Measurements from ENCODE around the gene CHD5.

CHD5 gene

GRCh38 chr1:6103854-6104530, 76.1 kb downstream of the CHD5 start:
- no peak for DNase-seq (ENCODE audit: insufficient read length, low spot score)
- FAIRE-seq, result no peak
- TF ChIP-seq CTCF (IDR thresholded peaks at IDR 0.05; ENCODE audit: insufficient read depth, missing control alignments), result no peak

GRCh38 chr1:6103111-6103853, 76.8 kb downstream of the CHD5 start:
- no peak for DNase-seq (ENCODE audit: insufficient read length, low spot score)
- FAIRE-seq, result no peak
- TF ChIP-seq CTCF (IDR thresholded peaks at IDR 0.05; ENCODE audit: insufficient read depth, missing control alignments), result no peak

- no peak for FAIRE-seq
- TF ChIP-seq CTCF (IDR thresholded peaks at IDR 0.05; ENCODE audit: insufficient read depth, missing control alignments), result no peak
- no peak for DNase-seq (ENCODE audit: insufficient read length, low spot score)
Observed at GRCh38 chr1:6102532-6102845, 77.6 kb downstream of the CHD5 start.

DNA sequence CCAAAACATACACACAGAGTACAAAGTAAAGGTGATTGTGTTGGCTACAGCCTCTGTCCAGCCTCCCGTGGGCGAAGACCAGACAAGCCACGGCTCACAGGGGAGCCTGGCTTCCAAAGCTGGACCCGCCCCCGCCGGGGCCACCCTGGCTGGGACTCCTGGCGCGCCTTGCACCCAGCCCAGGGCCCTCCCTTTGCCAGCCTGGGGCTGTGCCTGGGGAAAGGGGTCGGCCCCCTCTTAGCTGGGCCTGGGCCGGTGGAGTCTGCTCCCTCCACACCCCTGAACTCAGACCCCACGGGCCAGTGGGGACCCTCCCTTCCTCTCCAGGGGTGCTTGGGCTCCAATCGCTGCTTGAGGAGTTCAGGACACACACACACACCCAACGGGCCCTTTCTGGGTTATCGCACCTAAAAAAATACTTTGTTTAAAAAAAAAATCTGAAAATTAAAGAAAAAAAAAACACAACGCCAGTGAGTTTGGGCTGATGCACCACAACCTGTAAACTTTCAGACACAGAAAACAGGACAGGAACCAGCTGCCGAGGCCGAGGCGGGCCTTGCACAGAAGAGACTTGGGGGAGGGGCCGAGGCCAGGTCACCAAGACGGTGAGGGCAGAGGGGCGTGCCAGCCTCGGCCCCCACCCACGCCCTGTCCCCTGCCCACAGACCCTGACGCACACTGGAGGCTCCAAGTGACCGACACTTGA, 78.1 kb downstream of the CHD5 start:
- FAIRE-seq, result no peak

DNA sequence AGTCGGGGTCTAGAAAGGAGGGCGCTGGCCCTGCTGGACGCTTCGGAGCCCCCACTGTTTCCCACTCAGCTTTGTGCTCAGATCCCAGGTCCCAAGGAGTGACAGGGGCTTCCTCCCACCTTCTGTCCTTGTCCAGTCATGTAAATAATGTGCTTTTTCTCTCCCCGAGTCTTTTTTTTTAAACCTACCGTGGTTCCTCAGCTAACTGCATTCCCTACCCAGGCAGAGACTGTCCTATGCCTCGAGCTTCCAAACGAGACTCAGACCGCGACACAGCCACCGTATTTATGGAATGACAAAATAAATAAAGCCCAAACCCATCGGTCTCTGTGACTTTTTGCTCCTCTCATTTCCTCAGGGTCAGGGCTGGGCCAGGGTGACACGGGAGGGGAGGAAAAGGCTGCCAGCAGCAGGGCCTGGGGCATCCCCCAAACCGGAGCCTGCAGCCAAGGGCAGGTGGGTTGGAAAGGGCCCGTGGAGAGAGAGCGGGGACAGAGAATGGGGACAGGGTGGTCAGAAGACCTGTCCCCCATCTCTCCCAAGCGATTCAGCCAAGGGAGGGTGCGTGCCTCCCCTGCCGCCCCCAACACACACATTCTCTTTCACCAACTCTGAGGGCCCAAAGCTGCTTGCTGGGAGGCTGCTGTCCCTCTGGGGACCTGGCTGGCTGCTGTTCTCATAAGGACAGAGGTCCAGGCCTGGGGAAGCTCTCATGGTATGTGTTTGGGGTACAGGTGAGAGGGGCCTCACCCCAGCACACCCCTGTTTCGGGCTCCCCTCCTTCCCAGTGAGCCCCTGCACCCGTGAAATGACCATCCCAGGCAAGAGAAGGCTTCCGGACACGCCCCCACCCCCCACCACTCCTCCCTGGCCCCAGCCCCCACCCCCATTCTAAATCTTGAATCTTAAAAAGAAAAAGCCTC, 79.0 kb downstream of the CHD5 start:
- no peak for TF ChIP-seq CTCF (IDR thresholded peaks at IDR 0.05; ENCODE audit: insufficient read depth, missing control alignments)
- DNase-seq (ENCODE audit: insufficient read length, low spot score) (no peak), FAIRE-seq (no peak)

More for the DNA sequence above, 78.1 kb downstream of the CHD5 start:
- no peak for DNase-seq (ENCODE audit: insufficient read length, low spot score)
- no peak for TF ChIP-seq CTCF (IDR thresholded peaks at IDR 0.05; ENCODE audit: insufficient read depth, missing control alignments)

DNA sequence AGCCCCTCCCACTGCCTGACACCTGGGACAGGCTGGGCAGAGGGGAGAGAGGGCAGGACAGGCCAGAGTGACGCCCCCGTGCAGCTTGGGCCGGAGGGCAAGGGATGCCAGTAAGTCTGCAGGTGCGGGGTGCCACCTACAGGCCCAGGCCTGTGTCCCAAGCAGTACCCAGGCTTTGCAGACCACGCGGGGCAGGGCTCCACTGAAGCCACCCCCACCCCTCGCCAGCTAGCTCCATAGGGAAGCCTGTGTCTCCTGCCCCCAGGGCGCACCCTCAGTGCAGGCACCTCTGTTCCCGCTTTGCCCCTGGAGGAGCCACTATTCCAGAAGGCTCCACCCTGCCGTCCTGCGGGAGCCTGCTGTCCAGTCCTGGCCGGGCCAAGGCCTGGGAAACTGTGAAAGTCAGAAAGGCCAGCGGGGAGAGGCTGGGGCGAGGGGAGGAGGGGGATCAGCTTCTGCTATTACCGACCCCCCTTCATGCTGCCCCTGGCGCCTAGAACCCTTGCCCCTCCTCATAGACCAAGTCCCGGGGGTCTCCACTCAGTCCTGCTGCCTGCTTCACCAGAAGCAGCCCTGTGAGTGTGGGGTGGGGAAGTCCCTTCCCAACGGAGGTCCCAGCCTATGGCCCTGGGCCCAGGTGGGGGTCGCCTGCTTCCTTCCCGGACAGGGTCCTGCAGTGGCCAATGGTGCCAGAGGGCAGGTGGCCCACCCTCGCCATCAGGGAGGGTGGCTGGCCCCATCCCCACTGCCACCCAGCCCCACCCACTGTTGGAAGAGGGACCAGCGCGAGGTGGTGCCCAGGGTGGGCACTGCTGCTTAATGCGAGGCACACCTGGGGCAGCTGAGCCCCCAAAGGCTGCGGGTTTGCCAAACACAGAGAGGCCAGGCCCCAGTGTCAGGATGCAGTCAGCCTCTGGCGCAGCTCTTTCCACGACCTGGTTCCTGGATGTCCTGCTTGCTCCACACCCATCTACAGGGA, 80.0 kb downstream of the CHD5 start:
- FAIRE-seq (no peak), DNase-seq (ENCODE audit: insufficient read length, low spot score) (no peak)
- peak; percentile 10 for TF ChIP-seq CTCF (IDR thresholded peaks at IDR 0.05; ENCODE audit: insufficient read depth, missing control alignments)

Data from D721Med (cell line).